Spleen (tissue), 7 donors: ENCODE results near the gene C3orf18.

Experiments used
- CTCF ChIP-seq, 11 experiments: fragments of 200-600 bp in 7 of 11; fragments of 450-650 bp in 4 of 11; sonication (generic) in 4 of 11; IDR thresholded peaks in 8 of 11; conservative IDR thresholded peaks in 3 of 11; 1 replicate in 7 of 11; 2 replicates in 4 of 11; pipeline versions ENCODE4 v1.4.0 to v1.8.0; 2016 to 2021; ENCODE audit warnings: antibody characterized with exemption in 11 of 11, inconsistent platforms in 4 of 11, mild to moderate bottlenecking in 1 of 11
- POLR2A ChIP-seq, 3 donors: fragments of 450-650 bp; IDR thresholded peaks; one replicate each; pipeline ENCODE4 v1.5.1; 2017; ENCODE audit warnings: antibody characterized with exemption in 3 of 3, mild to moderate bottlenecking in 1 of 3
- donor health status: DM: no; HTN: no; CAD: no; lungs with moderate emphysema.
- donor health status: DM: no; HTN: no; CAD: no.
- donor health status: DM: no; HTN: no; CAD: no.

DNA sequence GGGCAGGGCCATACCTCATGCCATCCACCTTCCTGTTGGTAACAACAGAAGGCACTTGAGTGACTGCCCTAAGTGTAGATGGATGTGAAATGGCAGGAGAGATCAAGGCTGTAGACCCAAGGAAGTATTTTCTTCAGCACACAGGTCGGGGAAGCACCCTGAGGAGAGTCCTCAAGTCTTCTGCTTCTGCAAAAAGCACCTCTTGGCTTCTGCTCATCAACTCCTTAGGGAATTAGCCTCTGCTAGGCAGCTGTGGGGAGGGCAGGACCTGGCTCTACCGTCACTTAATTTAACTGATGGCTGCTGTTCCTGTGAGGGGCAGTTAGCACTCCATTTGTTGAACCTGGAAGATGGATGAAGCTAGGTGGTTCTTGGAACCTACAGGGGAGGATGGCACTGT, 57.2 kb downstream of the C3orf18 start:
- no peak for TF ChIP-seq POLR2A (IDR thresholded peaks at IDR 0.05)
- TF ChIP-seq CTCF (IDR thresholded peaks at IDR 0.05 in 8 of 11, conservative IDR thresholded peaks at IDR 0.05 in 3 of 11) = no peak
